Lower lobe of right lung (tissue), 2 donors: Measurements from ENCODE around the gene RHOH. TPM values are rescaled to one million over a fixed set of nuclear protein-coding genes. Genes with fewer than 3 reads are reported as not detected.

Experiments used
- ATAC-seq, 2 donors: fragments of 200-7000 bp; cut with Tn5 transposase; one replicate each; pipeline ENCODE4 v1.9.1; 2020 to 2022; ENCODE audit warnings: mild to moderate bottlenecking in 2 of 2, moderate library complexity in 2 of 2
- DNase-seq: peaks from one replicate; pipeline ENCODE4 v3.0.0-alpha.2; 2020
- H3K27ac ChIP-seq: fragments of 200-600 bp; one replicate; pipeline ENCODE4 v1.8.0; 2022
- H3K27me3 ChIP-seq: fragments of 200-600 bp; one replicate; pipeline ENCODE4 v1.8.0; 2022; ENCODE audit warnings: low read depth
- H3K36me3 ChIP-seq: fragments of 200-600 bp; one replicate; pipeline ENCODE4 v1.8.0; 2022; ENCODE audit warnings: mild to moderate bottlenecking
- H3K4me1 ChIP-seq: fragments of 200-600 bp; one replicate; pipeline ENCODE4 v1.8.0; 2022
- H3K4me3 ChIP-seq: fragments of 200-600 bp; one replicate; pipeline ENCODE4 v1.8.0; 2022; ENCODE audit warnings: mild to moderate bottlenecking
- H3K9me3 ChIP-seq: fragments of 200-600 bp; one replicate; pipeline ENCODE4 v1.8.0; 2022
- intact Hi-C: fragments of 100-400 bp; cut with DNase I; formaldehyde crosslinking; loops from one replicate; pipeline ENCODE4 v1.11.0; 2022
- total RNA-seq: library from RNA; stranded (reverse); fragmentation: NEBNext Ultra II Directional; extraction: Animal tissue kit (Norgen Biotek cat#: 25700); gene quantifications from one replicate; pipeline ENCODE4 v1.2.1, GENCODE V29; 2021
- TF ChIP-seq, protein P1 (sequence below): fragments of 200-600 bp; IDR thresholded peaks from one replicate; pipeline ENCODE4 v1.8.0; 2022; ENCODE audit warnings: antibody characterized with exemption, mild to moderate bottlenecking
- donor health status: DM: no; HTN: yes; CAD: no; lungs with severe emphysema.

RHOH gene
- total RNA-seq, 1 donor from 2014 or later: 9.2 TPM

DNA sequence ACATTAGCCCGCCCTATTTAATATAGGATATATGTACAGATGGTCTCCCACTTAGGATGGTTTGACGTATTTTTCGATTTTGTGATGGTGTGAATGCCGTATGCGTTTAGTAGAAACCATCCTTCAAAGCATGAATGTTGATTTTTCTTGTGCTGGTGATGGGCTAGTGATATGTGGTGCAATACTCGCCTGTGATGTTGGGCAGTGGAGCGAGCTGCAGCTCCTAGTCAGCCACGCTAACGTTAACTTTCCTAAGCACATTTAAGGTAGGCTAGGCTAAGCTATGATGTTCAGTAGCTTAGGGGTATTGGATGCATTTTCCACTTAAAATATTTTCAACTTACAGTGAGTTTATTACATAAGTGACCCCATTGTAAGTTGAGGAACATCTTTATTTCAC is 36.6 kb upstream of the RHOH start:
- intact Hi-C loops: no loop called here
- Histone ChIP-seq H3K36me3 (no peaks in the 10 kb centered on the region), H3K4me3 (no peak overlapping the region), H3K4me1 (no peaks in the 10 kb centered on the region), H3K9me3 (no peaks in the 10 kb centered on the region), H3K27me3 (no peaks in the 10 kb centered on the region), H3K27ac (no peak overlapping the region)
- ATAC-seq: no peak
- TF ChIP-seq, protein P1, sequence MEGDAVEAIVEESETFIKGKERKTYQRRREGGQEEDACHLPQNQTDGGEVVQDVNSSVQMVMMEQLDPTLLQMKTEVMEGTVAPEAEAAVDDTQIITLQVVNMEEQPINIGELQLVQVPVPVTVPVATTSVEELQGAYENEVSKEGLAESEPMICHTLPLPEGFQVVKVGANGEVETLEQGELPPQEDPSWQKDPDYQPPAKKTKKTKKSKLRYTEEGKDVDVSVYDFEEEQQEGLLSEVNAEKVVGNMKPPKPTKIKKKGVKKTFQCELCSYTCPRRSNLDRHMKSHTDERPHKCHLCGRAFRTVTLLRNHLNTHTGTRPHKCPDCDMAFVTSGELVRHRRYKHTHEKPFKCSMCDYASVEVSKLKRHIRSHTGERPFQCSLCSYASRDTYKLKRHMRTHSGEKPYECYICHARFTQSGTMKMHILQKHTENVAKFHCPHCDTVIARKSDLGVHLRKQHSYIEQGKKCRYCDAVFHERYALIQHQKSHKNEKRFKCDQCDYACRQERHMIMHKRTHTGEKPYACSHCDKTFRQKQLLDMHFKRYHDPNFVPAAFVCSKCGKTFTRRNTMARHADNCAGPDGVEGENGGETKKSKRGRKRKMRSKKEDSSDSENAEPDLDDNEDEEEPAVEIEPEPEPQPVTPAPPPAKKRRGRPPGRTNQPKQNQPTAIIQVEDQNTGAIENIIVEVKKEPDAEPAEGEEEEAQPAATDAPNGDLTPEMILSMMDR: no peak
- DNase-seq: no peak

- ATAC-seq: no peak
- H3K27me3 ChIP-seq: no peaks in the 10 kb centered on the region
- intact Hi-C loops: no loop called here
Measured at GRCh38 chr4:40164459-40164858, 32.4 kb upstream of the RHOH start.

GRCh38 chr4:40165916-40166315 is 30.9 kb upstream of the RHOH start:
- ATAC-seq (no peak), DNase-seq (no peak)
- TF ChIP-seq, protein P1: no peak
- no peaks in the 10 kb centered on the region for H3K4me1 ChIP-seq
- intact Hi-C loops: no loop called here
- no peak overlapping the region for H3K27ac ChIP-seq
- peaks cover 7% of the 10 kb centered on the region for H3K9me3 ChIP-seq
- H3K36me3 ChIP-seq: no peaks in the 10 kb centered on the region
- H3K27me3 ChIP-seq: no peaks in the 10 kb centered on the region
- no peak overlapping the region for H3K4me3 ChIP-seq

More at GRCh38 chr4:40164459-40164858, 32.4 kb upstream of the RHOH start:
- no peak overlapping the region for H3K4me3 ChIP-seq
- no peak overlapping the region for H3K27ac ChIP-seq
- no peaks in the 10 kb centered on the region for H3K4me1 ChIP-seq
- no peaks in the 10 kb centered on the region for H3K36me3 ChIP-seq
- H3K9me3 ChIP-seq: peaks cover 7% of the 10 kb centered on the region
- no peak for DNase-seq
- TF ChIP-seq, protein P1: no peak

DNA sequence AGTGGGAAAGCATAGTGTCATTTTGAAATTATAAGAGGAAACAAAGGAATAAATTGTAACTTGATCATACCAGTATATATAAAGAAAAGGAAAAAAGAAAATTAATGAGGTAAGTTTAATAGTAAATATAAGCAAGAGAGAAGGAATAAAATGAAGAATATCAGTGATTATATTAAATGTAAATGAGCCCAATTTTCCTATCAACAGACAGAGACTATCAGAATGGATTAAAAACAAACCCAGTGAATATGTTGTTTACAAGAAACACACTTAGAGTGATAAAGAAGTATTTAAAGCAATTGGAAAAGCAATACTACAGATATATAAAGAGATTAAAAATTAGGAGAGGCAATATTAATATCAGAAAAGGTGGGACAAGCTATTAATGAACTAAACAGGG is 28.8 kb upstream of the RHOH start:
- ATAC-seq: no peak
- intact Hi-C loops: no loop called here
- Histone ChIP-seq H3K27me3 (no peaks in the 10 kb centered on the region), H3K4me1 (no peaks in the 10 kb centered on the region), H3K36me3 (no peaks in the 10 kb centered on the region), H3K4me3 (no peak overlapping the region), H3K9me3 (peaks cover 7% of the 10 kb centered on the region), H3K27ac (no peak overlapping the region)
- no peak for DNase-seq
- TF ChIP-seq, protein P1: no peak

DNA sequence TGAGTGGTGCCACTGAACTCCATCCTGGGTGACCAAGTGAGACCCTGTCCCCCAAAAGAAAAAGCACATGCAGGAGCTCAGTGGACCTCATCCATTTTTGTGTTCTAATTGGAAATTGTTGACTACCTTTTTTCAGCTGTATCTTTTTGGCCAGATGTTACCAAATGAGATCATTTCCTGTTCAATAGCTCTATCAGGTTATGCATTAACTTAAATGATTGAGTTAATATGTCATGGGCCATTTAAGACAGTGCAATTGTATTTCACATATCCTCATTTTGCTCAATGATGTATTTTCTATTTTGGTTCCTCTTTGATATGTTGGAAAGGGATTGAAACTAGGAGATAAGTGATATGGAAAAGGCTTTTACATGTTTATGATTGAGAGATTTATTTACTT is 26.2 kb upstream of the RHOH start:
- H3K4me1 ChIP-seq: no peaks in the 10 kb centered on the region
- H3K36me3 ChIP-seq: no peaks in the 10 kb centered on the region
- no peak for DNase-seq
- TF ChIP-seq, protein P1: no peak
- no peak overlapping the region for H3K4me3 ChIP-seq
- intact Hi-C loops: no loop called here
- no peak overlapping the region for H3K27ac ChIP-seq
- H3K9me3 ChIP-seq: peaks cover 7% of the 10 kb centered on the region
- no peak for ATAC-seq
- no peaks in the 10 kb centered on the region for H3K27me3 ChIP-seq

DNA sequence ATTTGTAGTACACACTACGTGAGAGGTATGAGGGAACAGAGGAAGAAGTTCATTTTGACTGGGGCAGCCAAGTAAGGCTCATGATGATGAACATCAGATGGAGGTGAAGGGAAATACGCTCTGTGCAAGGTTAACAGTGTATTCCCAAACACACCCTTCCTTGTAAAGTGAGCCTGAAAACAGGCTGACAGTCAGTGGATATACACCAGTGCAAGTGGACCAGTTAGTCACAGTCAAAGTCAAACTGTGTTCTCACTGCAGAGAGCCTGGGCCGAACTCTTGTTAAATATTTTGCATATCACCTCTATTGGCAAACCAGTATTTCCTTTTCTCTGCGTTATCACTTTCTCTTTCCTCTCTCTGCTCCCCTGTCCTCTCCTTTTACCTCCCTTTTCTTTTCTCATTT is 23.4 kb upstream of the RHOH start:
- no peaks in the 10 kb centered on the region for H3K4me1 ChIP-seq
- TF ChIP-seq, protein P1: no peak
- no peaks in the 10 kb centered on the region for H3K36me3 ChIP-seq
- H3K9me3 ChIP-seq: no peaks in the 10 kb centered on the region
- no peak overlapping the region for H3K4me3 ChIP-seq
- no peak overlapping the region for H3K27ac ChIP-seq
- DNase-seq (no peak), ATAC-seq (no peak)
- intact Hi-C loops: no loop called here
- no peaks in the 10 kb centered on the region for H3K27me3 ChIP-seq
